K562 (cell line): ENCODE data around the gene IMMP2L. TPM values are rescaled to one million over a fixed set of nuclear protein-coding genes. Genes with fewer than 3 reads are reported as not detected.

Experiments
- ATF2 ChIP-seq: sonication (generic); formaldehyde crosslinking; IDR thresholded peaks from 2 replicates; pipeline ENCODE4 v1.8.1; 2022; ENCODE audit warnings: missing genetic modification reagents
- C11orf30 ChIP-seq: fragments of 450-650 bp; IDR thresholded peaks from 2 replicates; pipeline ENCODE4 v1.6.1; 2016; ENCODE audit warnings: low read depth, mild to moderate bottlenecking
- CAMTA2 ChIP-seq: fragments of 250-450 bp; sonication (Bioruptor Pico); conservative IDR thresholded peaks from 2 replicates; pipeline ENCODE4 v1.5.1; 2022
- CBFB ChIP-seq: sonication (generic); formaldehyde crosslinking; IDR thresholded peaks from 2 replicates; pipeline ENCODE4 v1.4.0; 2020; ENCODE audit warnings: mild to moderate bottlenecking, missing genetic modification reagents
- CHD4 ChIP-seq: fragments of 200-600 bp; sonication (generic); IDR thresholded peaks from 3 replicates; pipeline ENCODE4 v1.6.1; 2012; ENCODE audit warnings: low read depth, mild to moderate bottlenecking, mixed read lengths, low read length, inconsistent platforms; ENCODE audit not compliant: insufficient read depth, insufficient replicate concordance, poor library complexity, severe bottlenecking
- FOSL1 ChIP-seq: fragments of 200-800 bp; sonication (Bioruptor generic); conservative IDR thresholded peaks from 2 replicates; pipeline ENCODE4 v1.6.1; 2016; ENCODE audit warnings: missing genetic modification characterization, missing compliant biosample characterization
- GABPA ChIP-seq: fragments of 200-800 bp; sonication (Bioruptor generic); conservative IDR thresholded peaks from 2 replicates; pipeline ENCODE4 v1.6.1; 2016; ENCODE audit warnings: low read depth, missing genetic modification characterization, missing compliant biosample characterization
- MEF2D ChIP-seq: conservative IDR thresholded peaks from 2 replicates; pipeline ENCODE4 v1.6.1; 2016; ENCODE audit warnings: low read depth, missing genetic modification characterization, missing compliant biosample characterization
- MEIS2 ChIP-seq: fragments of 450-650 bp; IDR thresholded peaks from 2 replicates; pipeline ENCODE4 v1.6.1; 2014; ENCODE audit warnings: mild to moderate bottlenecking; ENCODE audit not compliant: partially characterized antibody
- MTA1 ChIP-seq: fragments of 450-650 bp; IDR thresholded peaks from 2 replicates; pipeline ENCODE4 v1.6.1; 2017; ENCODE audit warnings: borderline replicate concordance
- NCOR1 ChIP-seq: fragments of 450-650 bp; IDR thresholded peaks from 2 replicates; pipeline ENCODE4 v1.6.1; 2016; ENCODE audit warnings: mild to moderate bottlenecking, moderate library complexity
- NFYB ChIP-seq: IDR thresholded peaks from 2 replicates; pipeline ENCODE4 v1.6.1; 2011; ENCODE audit warnings: mild to moderate bottlenecking, moderate library complexity; ENCODE audit not compliant: insufficient read length; ENCODE audit errors: extremely low read depth
- POLR2AphosphoS2 ChIP-seq: IDR thresholded peaks from 2 replicates; pipeline ENCODE4 v1.6.1; 2012; ENCODE audit warnings: low read length, improper control_type of control experiment
- POLR2G ChIP-seq: fragments of 200-400 bp; formaldehyde crosslinking; IDR thresholded peaks from 2 replicates; pipeline ENCODE4 v1.6.1; 2017; ENCODE audit warnings: low read depth, mild to moderate bottlenecking, antibody characterized with exemption, low read length, moderate library complexity
- SIX5 ChIP-seq, 2 experiments: IDR thresholded peaks; 2 replicates each; pipeline ENCODE4 v1.6.1; 2011; ENCODE audit warnings: low read length in 2 of 2, borderline replicate concordance in 1 of 2, low read depth in 1 of 2, mild to moderate bottlenecking in 1 of 2, moderate library complexity in 1 of 2; ENCODE audit not compliant: insufficient read depth in 1 of 2
- SMARCA4 ChIP-seq: fragments of 450-650 bp; IDR thresholded peaks from 2 replicates; pipeline ENCODE4 v1.6.1; 2016
- SMARCE1 ChIP-seq: fragments of 450-650 bp; IDR thresholded peaks from 2 replicates; pipeline ENCODE4 v1.7.1; 2016; ENCODE audit warnings: mild to moderate bottlenecking
- SNIP1 ChIP-seq: fragments of 450-650 bp; IDR thresholded peaks from 2 replicates; pipeline ENCODE4 v1.7.1; 2017; ENCODE audit warnings: low read depth, mild to moderate bottlenecking
- SP2 ChIP-seq: IDR thresholded peaks from 2 replicates; pipeline ENCODE4 v1.6.1; 2011; ENCODE audit warnings: mild to moderate bottlenecking, low read depth, low read length, moderate library complexity; ENCODE audit not compliant: poor library complexity, severe bottlenecking; ENCODE audit errors: extremely low read depth
- SRF ChIP-seq, 2 experiments: fragments of 250-450, 450-650 bp in 1 of 2; sonication (Bioruptor Pico) in 1 of 2; sonication (generic) in 1 of 2; formaldehyde crosslinking; IDR thresholded peaks; 2 replicates each; pipeline versions ENCODE4 v1.5.0 to v1.5.1; 2020 to 2022; ENCODE audit warnings: mild to moderate bottlenecking in 1 of 2, missing genetic modification reagents in 1 of 2
- THAP7 ChIP-seq: fragments of 250-450 bp; sonication (Bioruptor Pico); IDR thresholded peaks from 2 replicates; pipeline ENCODE4 v1.5.0; 2021
- TOE1 ChIP-seq, 2 experiments: fragments of 450-650 bp in 1 of 2; sonication (generic) in 1 of 2; formaldehyde crosslinking in 1 of 2; IDR thresholded peaks; 2 replicates each; pipeline versions ENCODE4 v1.7.1 to v1.8.0; 2016 to 2022; ENCODE audit warnings: borderline replicate concordance in 2 of 2, mild to moderate bottlenecking in 2 of 2, antibody characterized with exemption in 1 of 2, inconsistent platforms in 1 of 2, low read depth in 1 of 2, missing genetic modification reagents in 1 of 2, moderate library complexity in 1 of 2
- TRIM24 ChIP-seq, 2 experiments: fragments of 450-650 bp; IDR thresholded peaks; 2 replicates each; pipeline ENCODE4 v1.6.1; 2016
- XRCC4 ChIP-seq: IDR thresholded peaks from one replicate; pipeline ENCODE4 v1.6.1; 2011; ENCODE audit not compliant: insufficient read depth, insufficient read length; ENCODE audit errors: extremely low read depth
- ZBTB5 ChIP-seq: fragments of 450-650 bp; IDR thresholded peaks from 2 replicates; pipeline ENCODE4 v1.6.1; 2017; ENCODE audit warnings: antibody characterized with exemption
- ZKSCAN8 ChIP-seq: fragments of 200-800 bp; sonication (Bioruptor generic); IDR thresholded peaks from 2 replicates; pipeline ENCODE4 v1.6.1; 2016; ENCODE audit warnings: missing genetic modification characterization, missing compliant biosample characterization
- ZNF24 ChIP-seq: fragments of 450-650 bp; IDR thresholded peaks from 2 replicates; pipeline ENCODE4 v1.6.1; 2016
- ZNF696 ChIP-seq: fragments of 250-450 bp; sonication (Bioruptor Pico); conservative IDR thresholded peaks from 2 replicates; pipeline ENCODE4 v1.4.0; 2020; ENCODE audit warnings: mild to moderate bottlenecking, moderate library complexity
- polyA plus RNA-seq, 8 experiments: library from polyadenylated mRNA; depleted of rRNA in 4 of 8; stranded (reverse) in 5 of 8; unstranded in 3 of 8; fragments of >200 nt; fragmentation: Nextera tagmentation in 2 of 8; fragmentation: Illumina TruSeq in 1 of 8; extraction: Ambion mirVana in 2 of 8; extraction: Trizol in 1 of 8; gene quantifications; 2 replicates each; pipeline versions ENCODE4 v1.2.1 to v1.2.3, GENCODE V29; 2011 to 2014; ENCODE audit warnings: inconsistent platforms in 1 of 8, missing spikeins in 1 of 8
- total RNA-seq, 7 experiments: library from RNA; depleted of rRNA in 6 of 7; stranded (reverse); fragments of >200 nt in 6 of 7; fragmentation: Illumina TruSeq in 2 of 7; extraction: Trizol in 2 of 7; gene quantifications; 2 replicates each; pipeline versions ENCODE4 v1.2.1 to v1.2.3, GENCODE V29; 2011 to 2021; ENCODE audit warnings: low replicate concordance in 1 of 7

The IMMP2L gene
- total and polyA plus RNA-seq, 9 of the 15 experiments (the other 6 are each of a cell fraction or from before 2014, with no cell fraction given) = 29.7 to 116 (median 53.0) TPM

GRCh38 chr7:111198255-111198654, 364.0 kb downstream of the IMMP2L start (continued):
- TF ChIP-seq POLR2G (no peak), SMARCA4 (peak; percentile 52; the same call in 1 of the 2 replicates), ATF2 (CRISPR knock-in tag) (no peak), NFYB (no peak), SIX5 (IDR thresholded peaks at IDR 0.05; ENCODE audit: borderline replicate concordance in 1 of 2, insufficient read depth in 1 of 2, low read depth in 1 of 2, low read length in 2 of 2) (no peak), SMARCE1 (peak; percentile 75; the same call in 1 of the 2 replicates), CBFB (no peak), ZNF24 (no peak), SP2 (no peak), ZKSCAN8 (CRISPR knock-in tag) (no peak), CHD4 (no peak), MTA1 (no peak), TOE1 (IDR thresholded peaks at IDR 0.05; ENCODE audit: borderline replicate concordance) (no peak), TOE1 (CRISPR knock-in tag; IDR thresholded peaks at IDR 0.05; ENCODE audit: borderline replicate concordance, low read depth) (no peak), FOSL1 (tag) (peak; percentile 96), ZNF696 (CRISPR knock-in tag) (no peak), MEIS2 (no peak), XRCC4 (no peak), NCOR1 (0 out of 2 replicates have a peak, but pooled peaks have one; percentile 14), SNIP1 (no peak), MEF2D (no peak), GABPA (tag) (no peak), CAMTA2 (no peak), POLR2AphosphoS2 (no peak), TRIM24 (IDR thresholded peaks at IDR 0.05) (0 out of 4 replicates have a peak, but pooled peaks of 1 of the 2 experiments have one; percentile 9), SRF (CRISPR knock-in tag; IDR thresholded peaks at IDR 0.05) (no peak), C11orf30 (no peak), THAP7 (CRISPR knock-in tag) (no peak), ZBTB5 (no peak)
